HepG2 (cell line): ENCODE measurements around the gene MAP3K19. TPM values are rescaled to one million over a fixed set of nuclear protein-coding genes. Genes with fewer than 3 reads are reported as not detected.
A peak's percentile ranks its signal among the peaks of the same experiment; 100 is the strongest.

Experiments used
- ATF6 ChIP-seq: sonication (generic); formaldehyde crosslinking; conservative IDR thresholded peaks from 2 replicates; pipeline ENCODE4 v1.4.0; 2020; ENCODE audit warnings: missing genetic modification reagents
- FOXP1 ChIP-seq, 2 experiments: fragments of 450-650 bp in 1 of 2; IDR thresholded peaks; 2 replicates each; pipeline ENCODE4 v1.6.1; 2017 to 2018; ENCODE audit warnings: antibody characterized with exemption in 1 of 2
- HMG20A ChIP-seq: IDR thresholded peaks from 2 replicates; pipeline ENCODE4 v1.6.1; 2016; ENCODE audit warnings: borderline replicate concordance
- KIAA2018 ChIP-seq: sonication (generic); formaldehyde crosslinking; IDR thresholded peaks from 2 replicates; pipeline ENCODE4 v1.5.0; 2020; ENCODE audit warnings: mild to moderate bottlenecking, missing genetic modification reagents, borderline replicate concordance
- MLX ChIP-seq: IDR thresholded peaks from 2 replicates; pipeline ENCODE4 v1.6.1; 2016
- MXD1 ChIP-seq: sonication (generic); formaldehyde crosslinking; IDR thresholded peaks from 2 replicates; pipeline ENCODE4 v1.4.0; 2020; ENCODE audit warnings: mild to moderate bottlenecking, missing genetic modification reagents
- SP4 ChIP-seq: sonication (generic); formaldehyde crosslinking; IDR thresholded peaks from 2 replicates; pipeline ENCODE4 v1.8.1; 2023; ENCODE audit warnings: mild to moderate bottlenecking, missing genetic modification reagents
- STAG1 ChIP-seq: sonication (generic); formaldehyde crosslinking; IDR thresholded peaks from 2 replicates; pipeline ENCODE4 v1.4.0; 2020; ENCODE audit warnings: missing genetic modification reagents
- STAT6 ChIP-seq: sonication (generic); formaldehyde crosslinking; IDR thresholded peaks from 2 replicates; pipeline ENCODE4 v1.4.0; 2020; ENCODE audit warnings: missing genetic modification reagents, mild to moderate bottlenecking, borderline replicate concordance
- ZNF512 ChIP-seq: sonication (generic); formaldehyde crosslinking; IDR thresholded peaks from 2 replicates; pipeline ENCODE4 v1.4.0; 2020; ENCODE audit warnings: mild to moderate bottlenecking, missing genetic modification reagents
- ZNF547 ChIP-seq: sonication (generic); formaldehyde crosslinking; IDR thresholded peaks from 2 replicates; pipeline ENCODE4 v1.5.1; 2020; ENCODE audit warnings: mild to moderate bottlenecking, missing genetic modification reagents
- ZNF674 ChIP-seq: sonication (generic); formaldehyde crosslinking; IDR thresholded peaks from 2 replicates; pipeline ENCODE4 v1.5.0; 2020; ENCODE audit warnings: low read depth, mild to moderate bottlenecking, missing genetic modification reagents
- polyA plus RNA-seq, 8 experiments: library from polyadenylated mRNA; depleted of rRNA in 3 of 8; stranded (reverse) in 7 of 8; unstranded in 1 of 8; fragments of >200 nt; fragmentation: Illumina TruSeq in 4 of 8; extraction: Trizol in 4 of 8; gene quantifications; 2 replicates each; pipeline versions ENCODE4 v1.2.1 to v1.2.3, GENCODE V29; 2011 to 2016; ENCODE audit warnings: low read depth in 4 of 8, missing spikeins in 1 of 8, mixed read lengths in 1 of 8; ENCODE audit not compliant: insufficient read depth in 1 of 8
- total RNA-seq, 5 experiments: library from RNA; depleted of rRNA; stranded (reverse); fragments of >200 nt; fragmentation: Illumina TruSeq; extraction: Trizol; gene quantifications; 2 replicates each; pipeline ENCODE4 v1.2.3, GENCODE V29; 2016; ENCODE audit warnings: low read depth in 1 of 5

MAP3K19 gene
- total and polyA plus RNA-seq, 2 of the 13 experiments (the other 11 are each of a cell fraction or from before 2014, with no cell fraction given): not detected

- TF ChIP-seq ZNF512 (CRISPR knock-in tag) (peak; percentile 76), MLX (CRISPR knock-in tag) (no peak), FOXP1 (IDR thresholded peaks at IDR 0.05) (no peak), FOXP1 (CRISPR knock-in tag; IDR thresholded peaks at IDR 0.05) (no peak), MXD1 (CRISPR knock-in tag) (no peak), KIAA2018 (CRISPR knock-in tag) (no peak), HMG20A (CRISPR knock-in tag) (no peak), ATF6 (no peak), STAG1 (CRISPR knock-in tag) (no peak), ZNF547 (CRISPR knock-in tag) (peak; percentile 90; the same call in 1 of the 2 replicates), STAT6 (CRISPR knock-in tag) (0 out of 2 replicates have a peak, but pooled peaks have one; percentile 41), ZNF674 (CRISPR knock-in tag) (no peak), SP4 (CRISPR knock-in tag) (peak; percentile 62)
These were observed 5.0 kb upstream of the MAP3K19 start, which contains the start of gene RAB3GAP1 (continued) for GRCh38 chr2:135052042-135052876.
